Hepatic stellate cell (primary cell): ENCODE data around the gene POLE.

ENCODE experiments used
- DNase-seq: peaks from one replicate; pipeline ENCODE4 v3.0.0; 2011; ENCODE audit warnings: low spot score

Gene POLE

DNA sequence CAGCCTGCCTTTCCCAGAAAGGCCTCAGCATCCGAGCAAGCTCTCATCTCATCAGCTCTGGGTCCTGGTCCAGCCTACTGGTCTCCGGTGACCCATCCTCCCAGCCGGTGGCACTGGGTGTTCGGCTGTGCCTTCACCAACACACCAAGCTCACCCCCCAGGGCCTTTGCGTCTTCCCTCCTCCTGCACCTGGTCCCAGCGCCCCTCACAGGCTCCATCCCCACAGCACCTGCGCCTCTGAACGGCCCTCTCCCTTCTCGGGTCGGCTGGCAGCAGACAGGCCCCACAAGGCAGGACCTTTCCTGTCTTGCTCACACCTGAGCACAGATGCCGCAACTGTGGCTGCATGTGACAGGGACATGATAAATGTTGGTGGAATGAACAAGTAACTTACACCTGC lies 55.5 kb downstream of the POLE start:
- no peak for DNase-seq

DNA sequence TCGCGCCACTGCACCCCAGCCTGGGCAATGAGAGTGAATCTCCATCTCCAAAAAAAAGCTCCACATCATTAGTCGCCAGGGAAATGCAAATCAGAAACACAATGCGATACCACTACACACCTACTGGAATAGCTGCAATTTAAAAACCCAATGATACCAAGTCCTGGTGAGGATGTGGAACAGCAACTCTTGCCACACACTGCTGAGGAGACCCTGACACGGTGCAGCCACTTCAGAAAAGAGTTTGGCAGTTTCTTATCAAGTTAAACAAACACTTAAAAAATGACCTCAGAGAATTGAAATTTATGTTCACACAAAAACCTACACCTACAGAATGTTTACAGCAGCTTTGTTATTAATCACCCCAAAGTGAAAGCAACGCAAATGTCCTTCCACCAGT lies 56.5 kb downstream of the POLE start:
- DNase-seq, result no peak

DNA sequence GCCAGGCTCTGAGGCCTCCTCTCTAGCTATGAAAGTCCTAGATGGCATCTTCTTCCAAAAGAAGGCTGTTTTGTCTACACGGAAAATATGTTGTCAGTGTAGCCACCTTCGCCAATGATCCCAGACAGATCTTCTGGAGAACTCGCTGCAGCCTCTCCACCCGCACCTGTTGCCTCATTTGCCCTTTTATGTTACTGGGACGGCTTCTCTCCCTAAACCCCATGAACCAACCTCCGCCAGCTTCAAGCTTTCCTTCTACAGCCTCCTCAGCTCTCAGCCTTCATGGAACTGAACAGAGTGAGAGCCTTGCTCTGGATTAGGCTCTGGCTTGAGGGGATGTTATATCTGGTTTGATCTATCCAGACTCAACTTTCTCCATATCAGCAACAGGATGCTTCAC lies 57.8 kb downstream of the POLE start:
- DNase-seq, result no peak

DNA sequence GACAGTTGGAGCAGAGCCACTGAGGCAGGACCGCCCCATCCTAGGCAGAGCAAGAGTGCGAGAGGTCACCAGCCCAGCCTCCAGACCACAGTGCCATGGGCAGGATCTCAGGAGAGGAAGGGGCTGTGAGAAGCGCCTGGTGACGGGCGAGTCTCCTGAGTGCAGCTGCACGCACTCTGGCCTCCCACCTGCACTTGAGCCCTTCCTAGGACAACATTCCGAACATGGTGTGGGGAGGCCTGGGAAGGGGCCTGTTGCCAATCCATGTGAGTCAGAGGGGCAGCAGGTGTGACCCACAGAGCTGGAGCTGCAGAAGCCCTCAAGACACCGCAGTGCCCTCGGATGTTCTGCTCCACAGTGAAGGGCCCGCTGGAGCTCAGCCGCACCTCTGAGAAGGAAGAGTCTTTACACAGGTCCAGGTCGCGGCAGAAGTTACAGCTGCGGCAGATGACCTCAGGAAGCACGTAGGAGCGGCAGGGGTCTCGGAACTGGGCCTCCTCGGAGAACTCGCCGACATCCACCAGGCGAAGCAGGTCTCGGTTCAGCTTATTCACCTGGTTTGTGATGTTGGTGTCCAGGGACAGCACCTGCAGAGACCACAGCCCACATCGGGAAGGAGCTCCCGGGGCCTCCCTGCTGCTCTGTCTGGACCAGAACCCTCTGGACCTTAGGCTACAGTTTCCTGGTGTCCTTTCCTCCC lies 61.3 kb downstream of the POLE start:
- DNase-seq, result no peak

DNA sequence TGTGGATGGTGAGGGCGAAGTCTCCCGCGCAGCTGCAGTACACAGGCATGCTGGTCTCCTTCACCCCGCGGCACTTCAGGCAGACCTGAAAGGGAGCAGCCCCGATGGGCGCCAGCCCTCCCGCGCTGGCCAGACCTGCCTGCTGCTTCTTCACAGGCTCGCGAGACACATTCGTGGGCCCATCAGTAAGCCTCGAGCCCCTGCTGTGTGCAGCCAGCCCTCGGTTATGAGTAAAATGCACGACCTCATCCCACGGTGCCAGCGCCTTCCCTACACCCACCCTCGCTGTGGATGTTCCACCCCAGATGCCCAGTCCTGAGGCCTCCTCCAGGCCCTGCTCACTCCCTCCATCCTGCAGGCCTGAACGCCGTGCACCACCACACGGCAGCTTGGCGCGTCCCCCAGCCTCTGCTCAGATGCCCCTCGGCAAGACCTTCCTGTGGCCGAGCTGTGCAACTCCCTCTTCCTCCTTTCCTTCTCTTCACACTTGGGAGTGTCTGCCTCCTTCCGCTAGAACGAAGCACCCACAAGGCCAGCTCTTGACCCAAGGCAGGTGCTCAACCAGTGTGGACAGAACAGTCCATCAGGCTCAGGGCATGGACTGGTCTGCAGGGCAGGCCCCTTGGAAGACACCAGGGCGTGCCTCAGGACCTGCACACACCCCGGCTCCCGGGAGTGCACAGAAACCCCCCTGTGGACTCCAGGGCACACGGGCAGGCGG lies 62.1 kb downstream of the POLE start:
- no peak for DNase-seq

DNA sequence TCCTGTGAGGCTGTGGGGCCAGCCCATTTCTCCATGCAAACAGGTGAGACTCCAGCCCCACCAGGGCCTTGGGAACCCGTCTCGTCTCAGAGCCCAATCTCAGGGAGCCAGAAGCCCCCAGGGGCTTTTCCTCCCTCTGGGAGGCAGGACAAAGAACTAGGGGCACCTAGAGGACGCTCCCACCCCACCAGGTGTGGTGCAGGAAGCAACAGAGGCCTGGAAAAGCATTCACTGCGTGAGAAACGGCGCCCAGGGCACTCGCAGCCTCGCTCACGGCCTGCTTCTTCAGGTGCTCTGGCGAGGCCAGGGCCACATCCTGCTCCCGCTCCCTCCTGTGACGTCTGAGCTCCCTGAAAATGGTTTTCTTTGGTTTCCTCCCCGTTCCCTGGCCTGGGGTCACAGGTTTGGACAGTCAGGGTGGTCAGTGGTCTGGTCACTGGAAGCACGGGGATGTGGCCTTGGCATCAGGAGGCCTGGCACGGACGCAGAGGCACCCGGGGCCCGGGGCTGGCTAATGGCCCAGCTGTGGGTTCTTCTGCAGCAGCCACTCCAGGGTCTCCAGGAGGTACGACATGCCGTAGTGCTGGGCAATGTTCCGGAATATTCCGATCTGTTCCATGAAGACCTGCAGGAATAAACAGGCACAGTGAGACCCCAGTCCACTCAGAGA lies 62.8 kb downstream of the POLE start:
- DNase-seq, result no peak

DNA sequence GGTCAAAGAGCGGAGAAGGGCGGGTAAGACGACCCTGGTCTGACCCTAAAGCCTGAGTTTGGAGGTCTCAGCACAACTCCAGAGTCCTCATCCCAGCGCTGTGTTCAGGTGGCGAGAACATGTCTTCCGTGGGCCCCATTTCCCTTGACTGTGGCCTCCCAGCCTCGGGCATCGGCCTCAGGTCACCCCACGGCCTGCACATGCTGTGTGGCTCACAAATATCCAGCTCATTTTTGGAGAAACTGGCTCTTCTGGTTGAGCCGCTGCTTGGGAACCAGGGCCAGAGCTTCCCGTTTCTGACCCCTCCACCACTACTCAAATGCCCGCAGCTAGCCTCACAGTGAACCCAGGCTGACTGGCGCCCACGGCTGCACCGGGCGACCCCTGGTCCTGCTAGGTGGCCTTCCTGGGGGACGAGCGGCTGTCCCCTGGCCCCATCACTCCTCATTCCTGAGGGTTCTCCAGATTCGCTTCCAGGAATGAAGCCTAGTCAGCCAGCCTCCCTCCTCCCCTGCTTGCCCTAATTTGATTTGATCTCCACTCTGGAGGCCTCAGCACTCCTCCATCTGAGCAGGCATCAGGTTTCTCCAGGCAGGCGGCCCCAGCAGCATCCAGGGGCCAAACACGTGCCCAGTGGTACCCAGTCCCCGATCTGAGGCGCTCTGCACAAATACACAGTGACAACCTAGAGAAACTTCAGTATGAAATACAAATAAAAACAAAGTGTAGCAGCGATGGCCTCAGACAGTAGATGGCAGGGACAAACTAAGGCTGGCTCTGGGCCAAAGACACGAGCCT lies 63.9 kb downstream of the POLE start:
- no peak for DNase-seq

DNA sequence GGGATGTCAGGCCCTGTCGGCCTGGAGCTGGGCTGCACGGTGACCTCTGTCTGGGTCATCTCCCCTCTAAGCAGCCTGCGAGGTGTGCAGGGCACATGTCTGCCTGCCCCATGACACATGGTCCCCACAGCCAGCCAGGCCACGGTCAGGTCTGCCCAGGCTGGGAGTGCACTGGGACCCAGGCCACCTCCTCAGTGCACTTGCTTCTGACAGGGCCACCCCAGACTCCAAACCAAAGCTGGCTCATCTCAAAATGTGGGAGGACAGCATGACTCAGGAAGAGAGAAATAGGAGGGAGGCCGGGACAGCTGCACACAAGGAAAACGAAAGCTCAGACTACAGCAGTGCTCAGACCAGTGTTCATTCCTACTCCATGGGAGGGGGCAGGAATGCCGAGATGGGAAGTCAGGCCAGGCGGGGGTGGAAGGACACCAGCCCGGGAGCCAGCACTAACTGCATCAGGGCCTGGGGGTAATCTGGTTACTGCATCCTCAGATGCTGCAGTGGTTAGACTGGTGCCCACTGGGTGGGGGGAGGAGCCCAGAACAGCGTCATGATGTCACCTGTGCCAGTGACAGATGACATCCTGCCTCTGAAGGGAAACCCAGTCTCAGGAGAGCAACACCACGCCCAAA lies 64.6 kb downstream of the POLE start:
- DNase-seq, result peak; percentile 96

DNA sequence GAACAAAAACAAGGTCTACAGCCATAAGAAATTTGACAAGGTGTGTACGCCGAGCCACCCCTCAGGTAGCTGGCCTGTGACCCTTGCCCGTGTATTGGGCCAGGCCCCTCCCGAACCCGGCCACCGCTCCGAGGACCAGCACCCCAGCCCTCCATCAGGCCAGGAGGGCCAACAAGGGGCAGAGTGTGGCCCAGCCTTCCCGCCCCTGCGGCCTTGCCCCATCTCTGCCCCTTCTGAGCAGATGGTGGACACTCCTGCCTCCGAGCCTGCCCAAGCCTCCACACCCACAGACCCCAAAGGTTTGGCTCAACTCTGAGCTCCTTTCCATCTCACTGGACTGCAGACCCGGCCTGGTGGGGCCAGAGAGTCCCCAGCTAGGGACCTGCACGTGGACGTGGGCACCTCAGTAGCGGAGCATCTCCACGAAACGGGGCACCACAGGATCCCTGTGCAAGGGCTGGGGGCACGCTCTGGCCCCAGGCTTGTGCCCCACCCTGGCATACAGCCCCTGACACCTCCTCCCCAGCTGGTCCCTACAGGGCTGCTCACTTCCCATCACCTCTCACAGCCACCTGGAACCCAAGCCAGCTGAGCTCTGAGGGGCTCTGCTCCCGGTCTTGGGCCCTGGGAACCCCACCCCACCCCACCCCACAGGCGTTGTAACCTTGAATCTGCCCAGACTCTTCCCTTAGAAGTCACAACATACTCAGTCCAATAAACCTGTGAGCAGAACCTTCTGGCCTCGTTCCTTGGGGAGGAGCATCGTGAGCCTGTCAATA lies 65.3 kb downstream of the POLE start:
- no peak for DNase-seq

DNA sequence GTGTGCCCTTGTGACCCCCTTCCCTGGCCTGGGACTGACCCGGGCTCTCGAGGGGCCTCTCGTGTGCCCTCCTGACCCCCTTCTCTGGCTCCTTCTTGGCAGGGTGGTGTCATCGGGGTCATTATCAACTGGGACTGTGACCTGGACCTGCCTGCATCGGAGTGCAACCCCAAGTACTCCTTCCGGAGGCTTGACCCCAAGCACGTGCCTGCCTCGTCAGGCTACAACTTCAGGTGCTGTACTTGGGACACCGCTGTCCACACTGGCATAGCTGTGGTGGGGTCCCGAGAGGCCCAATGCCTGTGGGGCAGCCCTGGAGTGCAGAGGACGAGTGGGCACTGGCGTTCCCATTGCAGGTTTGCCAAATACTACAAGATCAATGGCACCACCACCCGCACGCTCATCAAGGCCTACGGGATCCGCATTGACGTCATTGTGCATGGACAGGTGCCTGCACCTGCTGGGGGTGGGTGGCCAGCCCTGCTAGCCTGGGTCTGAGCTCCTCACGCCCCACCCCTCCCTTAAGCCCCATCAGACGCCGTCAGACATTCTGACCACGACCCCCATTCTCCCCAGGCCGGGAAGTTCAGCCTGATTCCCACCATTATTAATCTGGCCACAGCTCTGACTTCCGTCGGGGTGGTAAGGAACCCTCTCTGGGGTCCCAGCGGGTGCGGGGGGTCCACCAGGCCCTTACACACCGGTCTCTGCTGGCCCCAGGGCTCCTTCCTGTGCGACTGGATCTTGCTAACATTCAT lies 66.1 kb downstream of the POLE start:
- DNase-seq, result no peak

DNA sequence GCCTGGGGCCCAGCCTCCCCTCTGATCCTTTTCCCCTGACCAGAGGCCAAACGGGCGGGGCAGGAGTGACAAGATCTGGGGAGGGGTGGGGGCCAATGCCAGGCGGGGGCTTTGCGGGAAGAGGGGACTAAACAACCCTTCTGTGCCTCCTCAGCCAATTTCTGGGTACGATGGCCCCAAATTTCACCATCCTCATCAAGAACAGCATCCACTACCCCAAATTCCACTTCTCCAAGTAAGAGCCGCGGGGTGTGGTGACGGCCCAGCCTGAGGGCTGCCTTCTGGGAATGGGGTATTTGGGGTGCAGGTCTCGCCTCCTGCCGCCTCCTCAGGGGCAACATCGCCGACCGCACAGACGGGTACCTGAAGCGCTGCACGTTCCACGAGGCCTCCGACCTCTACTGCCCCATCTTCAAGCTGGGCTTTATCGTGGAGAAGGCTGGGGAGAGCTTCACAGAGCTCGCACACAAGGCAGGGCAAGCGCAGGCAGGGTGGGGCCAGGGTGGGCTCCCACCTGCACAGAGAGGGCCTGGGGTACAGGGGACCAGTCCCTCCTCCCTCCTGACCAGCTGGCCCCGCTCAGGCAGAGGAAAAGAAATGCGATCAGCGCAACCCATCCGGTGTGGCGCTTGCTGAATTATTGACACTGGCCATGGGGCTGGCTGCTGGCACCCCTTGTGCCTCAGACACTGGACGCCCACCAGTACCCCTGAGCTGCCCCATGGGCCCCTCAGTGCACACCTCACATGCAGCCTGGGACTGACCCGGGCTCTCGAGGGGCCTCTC lies 66.8 kb downstream of the POLE start:
- DNase-seq, result no peak

DNA sequence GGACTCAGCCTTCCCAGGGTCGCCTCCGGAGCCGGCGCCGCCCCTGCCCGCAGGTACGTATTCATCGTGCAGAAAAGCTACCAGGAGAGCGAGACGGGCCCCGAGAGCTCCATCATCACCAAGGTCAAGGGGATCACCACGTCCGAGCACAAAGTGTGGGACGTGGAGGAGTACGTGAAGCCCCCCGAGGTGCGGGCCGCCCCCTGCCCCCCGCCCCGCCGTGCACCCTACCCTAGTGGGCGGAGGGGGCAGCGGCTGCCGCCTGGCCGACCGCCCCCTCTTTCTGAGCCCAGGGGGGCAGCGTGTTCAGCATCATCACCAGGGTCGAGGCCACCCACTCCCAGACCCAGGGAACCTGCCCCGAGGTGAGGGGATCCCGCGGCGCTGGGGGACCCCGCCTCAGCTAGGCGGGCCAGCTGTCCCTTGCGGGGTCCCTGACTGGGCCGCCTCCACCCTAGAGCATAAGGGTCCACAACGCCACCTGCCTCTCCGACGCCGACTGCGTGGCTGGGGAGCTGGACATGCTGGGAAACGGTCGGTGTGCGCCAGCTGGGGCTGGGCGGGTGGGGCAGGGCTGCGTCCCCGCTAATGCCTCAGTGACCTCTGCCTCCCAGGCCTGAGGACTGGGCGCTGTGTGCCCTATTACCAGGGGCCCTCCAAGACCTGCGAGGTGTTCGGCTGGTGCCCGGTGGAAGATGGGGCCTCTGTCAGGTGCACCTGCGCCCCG lies 67.6 kb downstream of the POLE start:
- no peak for DNase-seq

DNA sequence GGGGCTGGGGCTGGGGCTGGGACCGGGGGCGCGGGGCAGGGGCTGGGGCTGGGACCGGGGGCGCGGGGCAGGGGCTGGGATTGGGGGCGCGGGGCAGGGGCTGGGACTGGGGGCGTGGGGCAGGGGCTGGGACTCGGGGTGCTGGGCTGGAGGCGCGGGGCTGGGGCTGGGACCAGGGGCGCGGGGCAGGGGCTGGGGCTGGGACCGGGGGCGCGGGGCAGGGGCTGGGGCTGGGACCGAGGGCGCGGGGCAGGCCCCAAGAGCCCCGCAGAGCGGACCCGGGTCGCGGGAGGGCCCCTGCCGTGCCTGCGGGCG lies 68.1 kb downstream of the POLE start:
- DNase-seq, result no peak

DNA sequence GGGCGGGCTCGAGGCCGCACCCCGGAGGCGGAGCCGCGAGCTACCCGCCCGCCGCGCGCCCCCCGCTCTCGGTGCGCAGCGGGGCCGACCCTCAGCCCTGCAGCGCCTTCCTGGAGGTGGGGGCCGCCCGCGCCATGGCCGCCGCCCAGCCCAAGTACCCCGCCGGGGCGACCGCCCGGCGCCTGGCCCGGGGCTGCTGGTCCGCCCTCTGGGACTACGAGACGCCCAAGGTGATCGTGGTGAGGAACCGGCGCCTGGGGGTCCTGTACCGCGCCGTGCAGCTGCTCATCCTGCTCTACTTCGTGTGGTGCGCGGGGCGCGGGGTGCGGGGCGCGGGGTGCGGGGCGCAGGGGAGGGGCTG lies 68.5 kb downstream of the POLE start, which contains the start of gene P2RX2:
Gene P2RX2, plus strand, starts transcription at position 94 of the 361 bp plus-strand sequence. Its CDS starts 41 bp downstream, at position 135.
- DNase-seq, result no peak

DNA sequence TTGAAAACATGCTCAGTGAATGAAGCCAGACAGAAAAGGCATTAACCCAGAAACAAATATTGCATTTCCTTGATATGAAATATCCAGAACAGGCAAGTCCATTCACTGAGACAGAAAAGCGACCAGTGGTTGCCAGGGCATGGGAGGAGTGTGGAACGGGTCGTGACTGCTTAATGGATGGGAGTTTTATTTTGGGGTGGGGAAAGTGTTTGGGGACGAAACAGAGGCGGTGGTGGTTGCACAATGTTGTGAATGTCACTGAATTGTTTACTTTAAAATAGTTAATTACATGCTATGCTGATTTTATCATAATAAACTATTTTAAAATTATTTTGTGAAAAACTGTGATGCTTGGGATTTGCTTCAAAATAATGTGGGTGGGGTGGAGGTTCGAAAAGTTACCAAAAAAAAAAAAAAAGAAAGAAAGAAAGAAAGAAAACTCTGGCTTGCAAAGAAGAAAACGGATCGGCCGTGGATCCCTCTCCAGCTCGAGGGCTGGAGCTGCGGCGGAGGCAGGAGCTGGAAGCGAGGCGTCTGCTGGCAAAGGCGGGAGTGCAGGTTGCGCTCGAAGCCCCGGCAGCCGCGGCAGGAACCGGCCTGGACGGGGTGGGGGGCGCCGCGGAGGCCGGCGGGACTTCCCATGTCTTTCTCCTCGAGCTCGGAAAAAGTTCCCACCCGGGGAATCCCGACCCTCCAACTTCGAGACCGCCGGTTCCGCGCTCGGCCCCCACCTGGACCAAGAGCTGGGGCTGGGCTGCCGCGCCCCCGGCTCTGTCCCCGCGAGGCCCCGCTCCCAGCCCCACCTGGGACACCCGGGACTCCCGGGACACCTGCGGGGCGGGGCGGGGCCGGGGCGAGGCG lies 69.1 kb downstream of the POLE start:
- DNase-seq, result no peak

DNA sequence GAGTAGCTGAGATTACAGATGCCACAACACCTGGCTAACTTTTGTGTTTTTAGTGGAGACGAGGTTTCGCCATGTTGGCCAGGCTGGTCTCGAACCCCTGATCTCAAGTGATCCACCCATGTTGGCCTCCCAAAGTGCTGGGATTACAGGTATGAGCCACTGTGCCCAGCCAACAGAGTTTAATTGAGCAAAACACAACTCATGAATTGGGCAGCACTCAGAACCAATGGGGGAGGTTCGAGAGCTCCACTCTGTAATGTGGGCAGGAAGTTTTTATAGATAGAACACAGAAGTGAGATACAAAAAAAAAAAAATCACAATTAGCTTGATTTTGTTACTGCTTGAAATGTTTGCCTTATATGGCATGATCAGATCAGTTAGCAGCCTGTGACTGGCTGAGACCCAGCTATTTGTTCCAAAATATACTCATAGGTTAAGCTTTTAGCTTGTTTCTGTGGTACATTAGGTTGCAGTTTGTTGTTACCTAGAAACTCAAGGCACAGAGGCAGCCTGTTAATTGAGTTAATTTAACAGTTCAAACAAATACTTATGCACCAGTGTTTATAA lies 69.9 kb downstream of the POLE start:
- DNase-seq, result no peak

DNA sequence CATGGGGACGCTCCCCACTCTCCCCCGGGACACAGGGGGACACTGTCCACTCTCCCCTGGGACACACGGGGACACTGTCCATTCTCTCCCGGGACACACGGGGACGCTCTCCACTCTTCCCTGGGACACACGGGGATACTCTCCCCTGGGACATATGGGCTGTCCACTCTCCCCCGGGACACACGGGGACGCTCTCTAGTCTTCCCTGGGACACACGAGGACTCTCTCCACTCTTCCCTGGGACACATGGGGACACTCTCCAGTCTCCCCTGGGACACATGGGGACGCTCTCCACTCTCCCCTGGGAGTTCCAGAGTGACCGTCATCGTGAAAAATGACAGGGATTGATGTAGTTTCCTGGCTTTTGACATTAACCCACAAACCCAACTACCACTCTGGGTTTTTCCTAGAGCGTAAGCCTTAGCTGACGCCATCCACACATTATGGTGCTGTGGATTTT lies 71.5 kb downstream of the POLE start:
- no peak for DNase-seq
